Psoas muscle (tissue), 8 donors: ENCODE data around the gene P4HB. TPM values are rescaled to one million over a fixed set of nuclear protein-coding genes. Genes with fewer than 3 reads are reported as not detected.

Experiments
- ATAC-seq, 4 donors: fragments of 200-7000 bp; cut with Tn5 transposase; one replicate each; pipeline ENCODE4 v1.9.1; 2020; ENCODE audit warnings: moderate library complexity in 3 of 4, mild to moderate bottlenecking in 2 of 4
- DNase-seq, 2 donors: peaks; one replicate each; pipeline ENCODE4 v3.0.0-alpha.2; 2020
- H3K27ac ChIP-seq: fragments of 200-600 bp; one replicate; pipeline ENCODE4 v1.8.0; 2022
- H3K27me3 ChIP-seq, 3 donors: fragments of 200-600 bp in 1 of 3; one replicate each; pipeline versions ENCODE4 v1.6.1 to v1.8.0; 2013 to 2022; ENCODE audit warnings: low read length in 2 of 3, mild to moderate bottlenecking in 2 of 3, moderate library complexity in 1 of 3; ENCODE audit not compliant: insufficient read depth in 3 of 3
- H3K36me3 ChIP-seq, 2 donors: fragments of 200-600 bp in 1 of 2; one replicate each; pipeline versions ENCODE4 v1.6.1 to v1.8.0; 2013 to 2022; ENCODE audit warnings: low read depth in 1 of 2, mild to moderate bottlenecking in 1 of 2, moderate library complexity in 1 of 2; ENCODE audit not compliant: insufficient read depth in 1 of 2
- H3K4me1 ChIP-seq: fragments of 200-600 bp; one replicate; pipeline ENCODE4 v1.8.0; 2022
- H3K4me3 ChIP-seq: fragments of 200-600 bp; one replicate; pipeline ENCODE4 v1.8.0; 2022; ENCODE audit warnings: mild to moderate bottlenecking
- H3K9me3 ChIP-seq: fragments of 200-600 bp; one replicate; pipeline ENCODE4 v1.8.0; 2022
- WGBS, 3 donors: extraction: QIAGEN DNeasy Blood & Tissue Kit; methylation state at CpG; one replicate each; pipeline versions ENCODE4 v1.1.6 to v1.1.7; 2013; 5-methylcytosine and 5-hydroxymethylcytosine counted together
- intact Hi-C, 2 donors: fragments of 100-400 bp; cut with DNase I; formaldehyde crosslinking; loops; one replicate each; pipeline versions ENCODE4 v1.11.0 to v1.14.2; 2022
- polyA plus RNA-seq, 3 donors: library from polyadenylated mRNA; stranded (reverse); fragments of 200-250 nt; gene quantifications; one replicate each; pipeline ENCODE4 v1.2.3, GENCODE V29; 2013
- total RNA-seq, 4 donors: library from RNA; stranded (reverse); fragmentation: NEBNext Ultra II Directional in 2 of 4; extraction: Animal tissue kit (Norgen Biotek cat#: 25700) in 2 of 4; gene quantifications; one replicate each; pipeline versions ENCODE4 v1.2.1 to v1.2.4, GENCODE V29; 2021 to 2023
- TF ChIP-seq, protein P1 (sequence below): fragments of 200-600 bp; IDR thresholded peaks from one replicate; pipeline ENCODE4 v1.8.0; 2022; ENCODE audit warnings: antibody characterized with exemption
- donor health status: healthy with polysubstance abuse.
- donor health status: DM: no; HTN: no; CAD: no; lungs with moderate emphysema.
- donor health status: Bipolar disorder and iron deficiency.
- donor health status: healthy.
- donor health status: DM: yes; HTN: yes; CAD: no.
- donor health status: DM: no; HTN: no; CAD: no.
- donor health status: DM: no; HTN: no; CAD: no.
- donor health status: DM: yes; HTN: yes; CAD: no.

The P4HB gene
- total and polyA plus RNA-seq, 7 donors, result 236 to 384 (median 267) TPM

DNA sequence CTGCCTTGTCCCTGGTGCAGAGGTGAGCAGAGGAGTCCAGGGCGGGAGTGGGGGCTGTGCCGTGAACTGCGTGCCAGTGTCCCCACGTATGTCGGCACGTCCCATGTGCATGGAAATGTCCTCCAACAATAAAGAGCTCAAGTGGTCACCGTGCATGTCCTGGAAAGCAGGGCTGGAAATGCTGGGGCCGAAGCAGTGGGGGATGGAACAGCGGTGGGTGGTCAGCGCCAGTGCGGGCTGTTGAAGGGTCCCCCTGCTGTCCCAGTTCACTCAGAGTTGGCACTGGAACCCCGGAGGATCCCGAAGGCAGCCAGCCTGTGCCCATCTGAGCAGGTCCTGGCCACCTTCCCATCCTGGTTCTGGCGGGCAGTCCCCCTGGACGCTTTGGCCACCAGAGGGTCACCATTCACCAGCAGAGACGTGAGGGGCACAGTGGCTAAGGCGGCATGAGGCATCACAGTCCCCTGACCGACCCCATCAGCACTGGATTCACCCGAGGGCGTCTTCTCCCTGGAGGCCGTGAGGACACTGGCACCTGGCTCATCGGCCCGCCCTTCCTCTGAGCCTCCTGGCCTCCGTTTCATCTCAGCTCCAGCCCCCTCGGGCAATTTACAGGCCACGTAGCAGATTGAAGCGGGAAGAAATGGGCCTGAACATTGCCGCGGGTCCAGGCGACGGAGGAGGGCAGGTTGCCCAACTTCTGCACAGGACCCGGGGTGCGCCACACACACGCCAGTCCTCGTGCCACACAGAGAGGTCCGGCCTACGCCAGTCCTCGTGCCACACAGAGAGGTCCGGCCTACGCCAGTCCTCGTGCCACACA lies 46.3 kb downstream of the P4HB start:
- H3K27ac ChIP-seq, result no peak overlapping the region
- H3K36me3 ChIP-seq, result no peaks in the 10 kb centered on the region
- H3K4me1 ChIP-seq, result no peaks in the 10 kb centered on the region
- peaks cover 0 to 20% (median 5%) of the 10 kb centered on the region in 3 donors for H3K27me3 ChIP-seq
- H3K9me3 ChIP-seq, result no peaks in the 10 kb centered on the region
- WGBS, 3 donors, result 85 to 88% (median 87%) methylated on average over 39 to 40 of the region's 41 CpGs
- DNase-seq (no peak), ATAC-seq (no peak)
- TF ChIP-seq, protein P1, sequence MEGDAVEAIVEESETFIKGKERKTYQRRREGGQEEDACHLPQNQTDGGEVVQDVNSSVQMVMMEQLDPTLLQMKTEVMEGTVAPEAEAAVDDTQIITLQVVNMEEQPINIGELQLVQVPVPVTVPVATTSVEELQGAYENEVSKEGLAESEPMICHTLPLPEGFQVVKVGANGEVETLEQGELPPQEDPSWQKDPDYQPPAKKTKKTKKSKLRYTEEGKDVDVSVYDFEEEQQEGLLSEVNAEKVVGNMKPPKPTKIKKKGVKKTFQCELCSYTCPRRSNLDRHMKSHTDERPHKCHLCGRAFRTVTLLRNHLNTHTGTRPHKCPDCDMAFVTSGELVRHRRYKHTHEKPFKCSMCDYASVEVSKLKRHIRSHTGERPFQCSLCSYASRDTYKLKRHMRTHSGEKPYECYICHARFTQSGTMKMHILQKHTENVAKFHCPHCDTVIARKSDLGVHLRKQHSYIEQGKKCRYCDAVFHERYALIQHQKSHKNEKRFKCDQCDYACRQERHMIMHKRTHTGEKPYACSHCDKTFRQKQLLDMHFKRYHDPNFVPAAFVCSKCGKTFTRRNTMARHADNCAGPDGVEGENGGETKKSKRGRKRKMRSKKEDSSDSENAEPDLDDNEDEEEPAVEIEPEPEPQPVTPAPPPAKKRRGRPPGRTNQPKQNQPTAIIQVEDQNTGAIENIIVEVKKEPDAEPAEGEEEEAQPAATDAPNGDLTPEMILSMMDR, result no peak
- H3K4me3 ChIP-seq, result no peak overlapping the region
- intact Hi-C loops, result no loop called here

DNA sequence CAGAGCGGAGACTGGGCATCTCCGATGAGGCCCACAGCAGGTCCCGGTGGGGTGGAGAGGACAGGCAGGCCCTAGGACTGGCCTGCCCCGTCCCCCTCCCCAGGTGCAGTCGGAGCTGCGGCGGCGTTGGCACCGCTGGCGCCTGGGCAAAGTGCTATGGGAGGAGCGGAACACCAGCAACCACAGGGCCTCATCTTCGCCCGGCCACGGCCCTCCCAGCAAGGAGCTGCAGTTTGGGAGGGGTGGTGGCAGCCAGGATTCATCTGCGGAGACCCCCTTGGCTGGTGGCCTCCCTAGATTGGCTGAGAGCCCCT lies 47.0 kb downstream of the P4HB start:
- DNase-seq, result no peak
- Histone ChIP-seq H3K4me3 (no peak overlapping the region), H3K36me3 (no peaks in the 10 kb centered on the region), H3K4me1 (no peaks in the 10 kb centered on the region), H3K9me3 (no peaks in the 10 kb centered on the region), H3K27ac (no peak overlapping the region), H3K27me3 (peaks cover 0 to 20% (median 8%) of the 10 kb centered on the region in 3 donors)
- intact Hi-C loops, result no loop called here
- TF ChIP-seq, protein P1, result no peak
- no peak for ATAC-seq
- WGBS, 3 donors, result 84 to 90% (median 85%) methylated on average over 15 of the region's 15 CpGs

DNA sequence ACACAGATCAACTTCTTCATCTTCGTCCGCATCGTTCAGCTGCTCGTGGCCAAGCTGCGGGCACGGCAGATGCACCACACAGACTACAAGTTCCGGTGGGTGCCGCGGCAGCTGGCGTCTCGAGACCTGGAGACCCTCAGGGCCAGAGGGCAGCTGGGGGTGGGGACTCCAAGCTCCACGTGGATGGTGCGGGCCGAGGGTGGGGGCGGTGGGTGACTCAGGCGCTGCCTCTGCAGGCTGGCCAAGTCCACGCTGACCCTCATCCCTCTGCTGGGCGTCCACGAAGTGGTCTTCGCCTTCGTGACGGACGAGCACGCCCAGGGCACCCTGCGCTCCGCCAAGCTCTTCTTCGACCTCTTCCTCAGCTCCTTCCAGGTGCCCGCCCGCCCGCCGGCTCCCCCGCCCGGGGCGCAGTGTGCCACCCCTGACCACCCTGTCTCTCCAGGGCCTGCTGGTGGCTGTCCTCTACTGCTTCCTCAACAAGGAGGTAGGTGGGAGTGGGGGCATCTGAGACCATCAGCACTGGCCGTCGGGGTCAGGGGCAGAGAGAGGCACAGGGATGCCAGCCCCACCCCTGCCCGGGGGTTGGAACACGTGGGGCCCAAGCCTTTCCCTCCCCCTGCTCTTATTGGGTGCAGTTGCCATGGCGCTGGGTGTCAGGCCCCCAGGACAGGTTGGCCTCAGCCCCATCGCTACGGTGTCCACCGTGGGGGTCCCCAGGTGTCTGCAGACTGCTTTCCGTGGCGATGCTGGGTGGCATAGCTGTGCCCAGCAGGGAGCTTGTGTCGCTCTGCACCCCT lies 47.6 kb downstream of the P4HB start:
- Histone ChIP-seq H3K36me3 (no peaks in the 10 kb centered on the region), H3K27ac (no peak overlapping the region), H3K4me3 (no peak overlapping the region), H3K27me3 (peaks cover 0 to 25% (median 8%) of the 10 kb centered on the region in 3 donors), H3K9me3 (no peaks in the 10 kb centered on the region), H3K4me1 (no peaks in the 10 kb centered on the region)
- WGBS, 3 donors, result 80 to 90% (median 82%) methylated on average over 38 to 45 of the region's 45 CpGs
- no peak for ATAC-seq
- no peak for DNase-seq
- intact Hi-C loops, result no loop called here
- TF ChIP-seq, protein P1, result no peak

DNA sequence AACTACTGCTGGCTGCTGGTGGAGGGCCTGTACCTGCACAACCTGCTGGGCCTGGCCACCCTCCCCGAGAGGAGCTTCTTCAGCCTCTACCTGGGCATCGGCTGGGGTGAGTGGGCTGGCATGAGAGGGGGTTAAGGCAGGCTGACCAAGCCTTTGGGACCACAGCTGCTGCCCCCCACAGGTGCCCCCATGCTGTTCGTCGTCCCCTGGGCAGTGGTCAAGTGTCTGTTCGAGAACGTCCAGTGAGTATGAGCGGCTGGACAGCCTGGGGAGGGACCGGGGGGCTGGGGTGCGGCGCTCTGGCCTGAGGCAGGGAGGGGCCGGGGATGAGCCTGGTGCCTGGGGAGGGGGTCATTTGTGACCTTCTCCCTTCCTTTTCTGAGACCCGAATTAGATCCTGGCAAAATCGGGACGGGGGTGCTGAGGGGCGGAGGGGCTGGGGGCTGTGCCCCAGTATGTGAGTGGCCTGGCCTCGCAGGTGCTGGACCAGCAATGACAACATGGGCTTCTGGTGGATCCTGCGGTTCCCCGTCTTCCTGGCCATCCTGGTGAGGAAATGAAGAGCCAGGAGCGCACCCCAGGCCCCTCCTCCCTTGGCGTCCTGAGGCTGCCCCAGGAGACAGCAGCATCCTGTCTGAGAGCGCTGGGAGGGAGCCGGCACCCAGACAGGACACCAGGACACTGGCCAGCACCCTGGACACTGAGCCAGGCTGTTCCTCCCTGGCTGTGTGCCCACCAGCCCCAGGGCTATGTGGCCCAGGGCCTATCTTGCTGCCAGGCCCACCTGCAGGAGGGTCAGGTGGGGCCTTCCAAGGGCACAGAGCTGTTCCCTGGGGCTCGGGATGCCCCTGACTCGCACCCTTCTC lies 48.4 kb downstream of the P4HB start:
- TF ChIP-seq, protein P1, result no peak

More for the DNA sequence above, 48.4 kb downstream of the P4HB start:
- no peak for DNase-seq
- Histone ChIP-seq H3K27ac (no peak overlapping the region), H3K27me3 (peaks cover 0 to 33% (median 6%) of the 10 kb centered on the region in 3 donors), H3K9me3 (no peaks in the 10 kb centered on the region), H3K36me3 (no peaks in the 10 kb centered on the region), H3K4me1 (no peaks in the 10 kb centered on the region), H3K4me3 (no peak overlapping the region)
- WGBS, 3 donors, result 69 to 86% (median 71%) methylated on average over 24 of the region's 24 CpGs
- ATAC-seq, result no peak
- intact Hi-C loops, result no loop called here
